IPS DF 19.7 (cell line): ENCODE results near the gene FIBP.

Experiments used
- DNase-seq: peaks from one replicate; pipeline ENCODE4 v3.0.0-alpha.2; 2013; ENCODE audit warnings: low read depth, low spot score

Gene FIBP

GRCh38 chr11:65891219-65892136 lies 3.2 kb upstream of the FIBP start:
- DNase-seq = no peak

- DNase-seq = no peak
These were observed 2.3 kb upstream of the FIBP start, which contains the start of gene CCDC85B for GRCh38 chr11:65890324-65891218. Gene CCDC85B (plus strand): TSS chr11:65890673. CDS start chr11:65890784, 111 bp downstream.

GRCh38 chr11:65887723-65888162 lies 528 bp downstream of the FIBP start:
- DNase-seq = no peak

GRCh38 chr11:65886826-65887722 lies 1.2 kb downstream of the FIBP start:
- no peak for DNase-seq

- no peak for DNase-seq
These were observed 2.3 kb downstream of the FIBP start for GRCh38 chr11:65885808-65886536.

- no peak for DNase-seq
These were observed 3.0 kb downstream of the FIBP start for GRCh38 chr11:65885231-65885630.

- no peak for DNase-seq
These were observed 3.6 kb downstream of the FIBP start for GRCh38 chr11:65884716-65885092.

- DNase-seq = no peak
These were observed 4.2 kb downstream of the FIBP start for GRCh38 chr11:65883786-65884715.

- no peak for DNase-seq
These were observed 5.1 kb downstream of the FIBP start for GRCh38 chr11:65883058-65883761.

GRCh38 chr11:65882120-65883057 lies 5.9 kb downstream of the FIBP start:
- DNase-seq = no peak

GRCh38 chr11:65880844-65881421 lies 7.3 kb downstream of the FIBP start:
- DNase-seq = no peak

- DNase-seq = no peak
These were observed 8.2 kb downstream of the FIBP start for GRCh38 chr11:65880027-65880426.

GRCh38 chr11:65879617-65880016 lies 8.7 kb downstream of the FIBP start, which contains the start of gene CTSW:
Gene CTSW (plus strand): TSS chr11:65879837. CDS start chr11:65879855, 18 bp downstream.
- no peak for DNase-seq

GRCh38 chr11:65873318-65874156 lies 14.7 kb downstream of the FIBP start:
- DNase-seq = no peak

GRCh38 chr11:65872586-65873317 lies 15.5 kb downstream of the FIBP start, which contains the start of gene EFEMP2:
Gene EFEMP2 (minus strand): TSS chr11:65872800. CDS start chr11:65872354, 446 bp downstream.
- DNase-seq = no peak
